ENCODE measurements around the gene F2RL2.

The F2RL2 gene

GRCh38 chr5:76617229-76617628 lies 6.0 kb downstream of the F2RL2 start:
- no peak for DNase-seq
- TF ChIP-seq CTCF (IDR thresholded peaks at IDR 0.05; ENCODE audit: low read depth, low read length) = no peak
- Histone ChIP-seq H3K9me3 (no peaks in the 10 kb centered on the region), H3K4me1 (no peaks in the 10 kb centered on the region), H3K27me3 (peaks cover 4% of the 10 kb centered on the region), H3K36me3 (no peaks in the 10 kb centered on the region), H3K4me3 (ENCODE audit: low read depth, low read length) (no peak overlapping the region)

GRCh38 chr5:76616206-76616605 lies 7.0 kb downstream of the F2RL2 start:
- no peaks in the 10 kb centered on the region; the same call in 1 of the 2 replicates for H3K27me3 ChIP-seq
- no peak for DNase-seq
- H3K4me3 ChIP-seq (ENCODE audit: low read depth, low read length) = no peak overlapping the region
- H3K9me3 ChIP-seq = no peaks in the 10 kb centered on the region
- H3K4me1 ChIP-seq = no peaks in the 10 kb centered on the region
- TF ChIP-seq CTCF (IDR thresholded peaks at IDR 0.05; ENCODE audit: low read depth, low read length) = no peak
- no peaks in the 10 kb centered on the region for H3K36me3 ChIP-seq

- no peak for DNase-seq
- TF ChIP-seq CTCF (IDR thresholded peaks at IDR 0.05; ENCODE audit: low read depth, low read length) = no peak
- H3K27me3 ChIP-seq = no peaks in the 10 kb centered on the region; the same call in 1 of the 2 replicates
- H3K4me1 ChIP-seq = no peaks in the 10 kb centered on the region
- no peaks in the 10 kb centered on the region for H3K36me3 ChIP-seq
- no peak overlapping the region for H3K4me3 ChIP-seq (ENCODE audit: low read depth, low read length)
- H3K9me3 ChIP-seq = no peaks in the 10 kb centered on the region
Measured at GRCh38 chr5:76615759-76616158, 7.4 kb downstream of the F2RL2 start.

- Histone ChIP-seq H3K9me3 (no peaks in the 10 kb centered on the region), H3K27me3 (peaks cover 8% of the 10 kb centered on the region; the same call in 1 of the 2 replicates), H3K4me1 (no peaks in the 10 kb centered on the region), H3K4me3 (ENCODE audit: low read depth, low read length) (no peak overlapping the region), H3K36me3 (no peaks in the 10 kb centered on the region)
- no peak for DNase-seq
- no peak for TF ChIP-seq CTCF (IDR thresholded peaks at IDR 0.05; ENCODE audit: low read depth, low read length)
Measured at GRCh38 chr5:76612942-76613341, 10.3 kb downstream of the F2RL2 start.

GRCh38 chr5:76610196-76610595 lies 13.0 kb downstream of the F2RL2 start:
- TF ChIP-seq CTCF (IDR thresholded peaks at IDR 0.05; ENCODE audit: low read depth, low read length) = no peak
- no peaks in the 10 kb centered on the region for H3K4me1 ChIP-seq
- DNase-seq = no peak
- H3K27me3 ChIP-seq = peaks cover 8% of the 10 kb centered on the region; the same call in 1 of the 2 replicates
- no peaks in the 10 kb centered on the region for H3K36me3 ChIP-seq
- H3K9me3 ChIP-seq = no peaks in the 10 kb centered on the region
- no peak overlapping the region for H3K4me3 ChIP-seq (ENCODE audit: low read depth, low read length)

- Histone ChIP-seq H3K4me1 (no peaks in the 10 kb centered on the region), H3K27me3 (peaks cover 10% of the 10 kb centered on the region; the same call in 1 of the 2 replicates), H3K36me3 (no peaks in the 10 kb centered on the region), H3K9me3 (no peaks in the 10 kb centered on the region), H3K4me3 (ENCODE audit: low read depth, low read length) (no peak overlapping the region)
- no peak for DNase-seq
- no peak for TF ChIP-seq CTCF (IDR thresholded peaks at IDR 0.05; ENCODE audit: low read depth, low read length)
Measured at GRCh38 chr5:76608833-76609232, 14.4 kb downstream of the F2RL2 start.
